H1 (cell line): ENCODE measurements around the gene SLC27A1. TPM values are rescaled to one million over a fixed set of nuclear protein-coding genes. Genes with fewer than 3 reads are reported as not detected.
A peak's percentile ranks its signal among the peaks of the same experiment; 100 is the strongest.

ENCODE experiments used
- CTCF ChIA-PET: fragments of 300-600 bp; sonication (Branson Sonifier 250); formaldehyde crosslinking; loops from one replicate; lab custom pipeline; 2021; ENCODE audit not compliant: partially characterized antibody; lab: Charles Lee
- POLR2A ChIA-PET: fragments of 300-600 bp; sonication (Branson Sonifier 250); formaldehyde crosslinking; loops from one replicate; lab custom pipeline; 2021; ENCODE audit warnings: inconsistent platforms; ENCODE audit not compliant: partially characterized antibody; lab: Charles Lee
- DNase-seq, 2 experiments: peaks; one replicate each; pipeline versions ENCODE4 v3.0.0 to v3.0.0-alpha.2; 2010 to 2022; ENCODE audit warnings: low spot score in 2 of 2, low read depth in 1 of 2, mixed read lengths in 1 of 2
- FAIRE-seq: peaks from 2 replicates; lab custom pipeline; 2011; peaks lifted over from hg19 to GRCh38; lab: Jason Lieb, UNC
- H2AFZ ChIP-seq: 2 replicates; pipeline ENCODE4 v1.8.1; 2012; ENCODE audit warnings: low read length, inconsistent platforms
- H2AK5ac ChIP-seq: 2 replicates; pipeline ENCODE4 v1.6.1; 2013; ENCODE audit warnings: low read depth, low read length
- H2BK120ac ChIP-seq: replicated peaks from 2 replicates; pipeline ENCODE3; 2013; ENCODE audit warnings: low read depth, low read length, inconsistent platforms
- H2BK12ac ChIP-seq: 2 replicates; pipeline ENCODE4 v1.6.1; 2013; ENCODE audit warnings: low read depth, low read length
- H2BK15ac ChIP-seq: 2 replicates; pipeline ENCODE4 v1.6.1; 2013; ENCODE audit warnings: low read length
- H2BK20ac ChIP-seq: 2 replicates; pipeline ENCODE4 v1.6.1; 2013; ENCODE audit warnings: low read length
- H2BK5ac ChIP-seq: 2 replicates; pipeline ENCODE4 v1.6.1; 2013; ENCODE audit warnings: low read depth, low read length
- H3K14ac ChIP-seq: 2 replicates; pipeline ENCODE4 v1.6.1; 2013; ENCODE audit warnings: inconsistent platforms; ENCODE audit not compliant: insufficient read length
- H3K18ac ChIP-seq: 2 replicates; pipeline ENCODE4 v1.6.1; 2013; ENCODE audit warnings: low read length; ENCODE audit errors: extremely low read depth
- H3K23ac ChIP-seq: 2 replicates; pipeline ENCODE4 v1.6.1; 2013; ENCODE audit warnings: inconsistent platforms; ENCODE audit not compliant: insufficient read length
- H3K23me2 ChIP-seq: 2 replicates; pipeline ENCODE4 v1.6.1; 2013; ENCODE audit warnings: low read depth, low read length
- H3K27ac ChIP-seq: 2 replicates; pipeline ENCODE4 v1.6.1; 2011; ENCODE audit warnings: low read depth, low read length, inconsistent platforms
- H3K27me3 ChIP-seq, 4 experiments: replicated peaks in 1 of 4; 1 replicate in 1 of 4; 2 replicates in 3 of 4; pipeline versions ENCODE4 v1.6.1 to v1.8.1; 2011 to 2013; ENCODE audit warnings: low read length in 3 of 4, mild to moderate bottlenecking in 3 of 4, inconsistent platforms in 2 of 4, mixed read lengths in 2 of 4, moderate library complexity in 1 of 4; ENCODE audit not compliant: control insufficient read depth in 3 of 4, insufficient read depth in 3 of 4; ENCODE audit errors: extremely low read depth in 1 of 4
- H3K36me3 ChIP-seq, 4 experiments: 2 replicates each; pipeline versions ENCODE4 v1.6.1 to v1.8.1; 2011 to 2013; ENCODE audit warnings: mild to moderate bottlenecking in 4 of 4, low read length in 3 of 4, moderate library complexity in 2 of 4, control low read depth in 1 of 4, inconsistent platforms in 1 of 4; ENCODE audit not compliant: insufficient read depth in 4 of 4, control insufficient read depth in 2 of 4
- H3K4ac ChIP-seq: replicated peaks from 2 replicates; pipeline ENCODE3; 2013; ENCODE audit warnings: low read length, low read depth, mixed read lengths, inconsistent platforms; ENCODE audit not compliant: insufficient read length
- H3K4me1 ChIP-seq, 4 experiments: replicated peaks in 1 of 4; 1 replicate in 1 of 4; 2 replicates in 3 of 4; pipeline versions ENCODE4 v1.6.1 to v1.8.1; 2011 to 2013; ENCODE audit warnings: low read length in 3 of 4, inconsistent platforms in 2 of 4, mixed read lengths in 1 of 4; ENCODE audit not compliant: insufficient read depth in 4 of 4, control insufficient read depth in 3 of 4
- H3K4me2 ChIP-seq, 2 experiments: 2 replicates each; pipeline versions ENCODE4 v1.6.1 to v1.8.1; 2011 to 2013; ENCODE audit warnings: low read depth in 2 of 2, low read length in 2 of 2, control low read depth in 1 of 2, inconsistent platforms in 1 of 2, mild to moderate bottlenecking in 1 of 2; ENCODE audit not compliant: insufficient read depth in 1 of 2
- H3K4me3 ChIP-seq, 4 experiments: fragments of 200-600, 300-600 bp in 1 of 4; sonication (generic), shearing (Covaris generic), sonication (Bioruptor Twin) in 1 of 4; 2 replicates each; pipeline versions ENCODE4 v1.5.1 to v1.8.1; 2011 to 2016; ENCODE audit warnings: low read length in 4 of 4, low read depth in 3 of 4, control low read depth in 2 of 4, inconsistent platforms in 2 of 4, mild to moderate bottlenecking in 2 of 4, mixed read lengths in 1 of 4, moderate library complexity in 1 of 4; ENCODE audit not compliant: insufficient read depth in 2 of 4; ENCODE audit errors: extremely low read depth in 1 of 4
- H3K56ac ChIP-seq: replicated peaks from 2 replicates; pipeline ENCODE3; 2013; ENCODE audit warnings: low read depth, mild to moderate bottlenecking, mixed read lengths, low read length, inconsistent platforms; ENCODE audit not compliant: insufficient read length
- H3K79me1 ChIP-seq: 2 replicates; pipeline ENCODE4 v1.6.1; 2013; ENCODE audit warnings: low read depth, low read length, control low read depth
- H3K79me2 ChIP-seq, 2 experiments: 2 replicates each; pipeline versions ENCODE4 v1.6.1 to v1.8.1; 2012 to 2013; ENCODE audit warnings: low read length in 2 of 2, mild to moderate bottlenecking in 2 of 2, inconsistent platforms in 1 of 2; ENCODE audit not compliant: insufficient read depth in 2 of 2, control insufficient read depth in 1 of 2
- H3K9ac ChIP-seq, 4 experiments: replicated peaks in 1 of 4; 1 replicate in 1 of 4; 2 replicates in 3 of 4; pipeline versions ENCODE4 v1.6.1 to v1.8.1; 2011 to 2013; ENCODE audit warnings: low read depth in 3 of 4, low read length in 3 of 4, control low read depth in 2 of 4, mild to moderate bottlenecking in 2 of 4, moderate library complexity in 2 of 4, inconsistent platforms in 1 of 4; ENCODE audit errors: extremely low read depth in 1 of 4
- H3K9me3 ChIP-seq, 2 experiments: 2 replicates each; pipeline versions ENCODE4 v1.6.1 to v1.8.1; 2012 to 2013; ENCODE audit warnings: mild to moderate bottlenecking in 2 of 2, moderate library complexity in 2 of 2, control low read depth in 1 of 2, inconsistent platforms in 1 of 2, low read depth in 1 of 2, low read length in 1 of 2, mixed read lengths in 1 of 2; ENCODE audit not compliant: insufficient read depth in 2 of 2
- H4K20me1 ChIP-seq, 2 experiments: replicated peaks in 1 of 2; 2 replicates each; pipeline versions ENCODE3 to v1.8.1; 2011 to 2013; ENCODE audit warnings: inconsistent platforms in 2 of 2, low read length in 2 of 2, mild to moderate bottlenecking in 1 of 2; ENCODE audit not compliant: insufficient read depth in 2 of 2, control insufficient read depth in 1 of 2
- H4K5ac ChIP-seq: 2 replicates; pipeline ENCODE4 v1.6.1; 2013; ENCODE audit warnings: low read length, low read depth, mixed read lengths, inconsistent platforms; ENCODE audit not compliant: insufficient read length
- H4K8ac ChIP-seq: 2 replicates; pipeline ENCODE4 v1.8.0; 2013; ENCODE audit warnings: mild to moderate bottlenecking, moderate library complexity, low read length, inconsistent platforms; ENCODE audit not compliant: insufficient read depth; ENCODE audit errors: extremely low read depth
- H4K91ac ChIP-seq: replicated peaks from 2 replicates; pipeline ENCODE3; 2013; ENCODE audit warnings: low read length, mixed read lengths, inconsistent platforms; ENCODE audit not compliant: insufficient read length
- EP300 ChIP-seq, 2 experiments: IDR thresholded peaks; 1 replicate in 1 of 2; 2 replicates in 1 of 2; pipeline ENCODE4 v1.6.1; 2011 to 2012; ENCODE audit warnings: low read depth in 2 of 2, low read length in 2 of 2, mild to moderate bottlenecking in 2 of 2, borderline replicate concordance in 1 of 2, inconsistent platforms in 1 of 2, moderate library complexity in 1 of 2
- POU5F1 ChIP-seq: IDR thresholded peaks from 2 replicates; pipeline ENCODE4 v1.6.1; 2011; ENCODE audit warnings: low read depth, mild to moderate bottlenecking, low read length, moderate library complexity
- SIRT6 ChIP-seq: IDR thresholded peaks from one replicate; pipeline ENCODE4 v1.7.1; 2012; ENCODE audit warnings: low read length, inconsistent platforms
- SRF ChIP-seq: IDR thresholded peaks from 2 replicates; pipeline ENCODE4 v1.6.1; 2011; ENCODE audit warnings: mild to moderate bottlenecking, low read depth, low read length, moderate library complexity
- WGBS, 2 experiments: shearing (Covaris generic) in 1 of 2; methylation state at CpG; one replicate each; pipeline versions ENCODE4 v1.1.6 to v1.1.7; 2013 to 2015; ENCODE audit warnings: low lambda C conversion rate in 2 of 2, mixed read lengths in 2 of 2, inconsistent platforms in 1 of 2, low coverage in 1 of 2, missing lambda C conversion rate in 1 of 2; ENCODE audit not compliant: insufficient replicate concordance in 2 of 2, insufficient coverage in 1 of 2, insufficient read length in 1 of 2; ENCODE audit errors: extremely low coverage in 1 of 2, missing lambda C conversion rate in 1 of 2; 5-methylcytosine and 5-hydroxymethylcytosine counted together
- polyA plus RNA-seq, 7 experiments: library from polyadenylated mRNA; depleted of rRNA in 3 of 7; stranded (reverse) in 5 of 7; unstranded in 2 of 7; fragments of >200 nt in 5 of 7; fragments of 200-250 nt in 2 of 7; gene quantifications; 1 replicate in 5 of 7; 2 replicates in 1 of 7; 4 replicates in 1 of 7; pipeline versions ENCODE4 v1.2.1 to v1.2.3, GENCODE V29; 2011 to 2013; ENCODE audit warnings: missing spikeins in 2 of 7, mixed read lengths in 2 of 7
- total RNA-seq: library from RNA; stranded (reverse); fragmentation: NEBNext Ultra II Directional; extraction: Animal tissue kit (Norgen Biotek cat#: 25700); gene quantifications from 2 replicates; pipeline ENCODE4 v1.2.1, GENCODE V29; 2021
- TF ChIP-seq, protein P1 (sequence below): IDR thresholded peaks from 2 replicates; pipeline ENCODE4 v1.6.1; 2012; ENCODE audit warnings: low read length, inconsistent platforms

Gene SLC27A1
- total and polyA plus RNA-seq, 2 of the 8 experiments (the other 6 are each of a cell fraction or from before 2014, with no cell fraction given) = 7.5 to 9.1 TPM

DNA sequence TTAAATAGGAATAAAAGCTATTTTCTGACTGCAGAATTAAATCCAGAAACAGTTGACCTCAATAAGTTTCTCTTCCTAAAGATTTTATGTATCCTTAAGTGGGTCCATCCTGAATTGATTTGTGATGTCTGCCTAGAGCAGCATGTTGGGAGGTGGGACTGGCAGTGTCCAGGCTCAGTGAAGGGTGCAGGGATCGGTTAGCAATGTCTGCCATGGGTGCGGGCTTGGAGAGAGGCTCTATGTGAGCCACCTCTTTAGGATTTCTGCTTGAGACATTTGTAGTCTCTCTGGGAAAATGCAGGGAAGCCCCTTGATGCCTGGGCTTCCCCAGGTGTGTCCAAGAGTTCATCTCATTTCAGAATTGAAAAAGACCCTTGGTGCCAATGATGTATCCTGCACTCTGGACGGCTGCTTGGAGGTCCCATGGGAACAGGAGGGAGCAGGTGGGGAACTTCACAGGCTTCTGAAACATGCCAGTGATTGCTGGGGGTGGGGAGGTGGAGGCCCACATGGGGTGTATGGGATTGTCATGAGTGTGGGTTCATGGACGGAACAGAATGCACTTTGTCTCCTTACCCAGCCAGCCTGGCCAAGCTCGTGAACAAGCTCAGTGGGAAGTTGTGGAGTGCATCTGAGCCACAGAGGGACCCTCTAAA lies 78.9 kb downstream of the SLC27A1 start:
- POLR2A ChIA-PET = no interaction called here
- WGBS, 2 experiments = 74% methylated on average over 5 of the region's 5 CpGs; no CpG with 5 or more reads in 1 of the 2 experiments
- H3K14ac ChIP-seq = no peak overlapping the region
- H3K23ac ChIP-seq = no peak overlapping the region
- FAIRE-seq (no peak), DNase-seq (no peak)
- H2BK120ac ChIP-seq = no peak overlapping the region
- H2BK5ac ChIP-seq = no peak overlapping the region
- no peak overlapping the region for H2BK15ac ChIP-seq
- H3K4me1 ChIP-seq = no peaks in the 10 kb centered on the region; a peak in 1 of 7 replicates
- no peak overlapping the region for H2BK20ac ChIP-seq
- H3K56ac ChIP-seq = no peak overlapping the region
- no peak overlapping the region for H4K8ac ChIP-seq
- H3K4ac ChIP-seq = no peak overlapping the region
- H3K27me3 ChIP-seq = no peaks in the 10 kb centered on the region
- no peak overlapping the region for H2BK12ac ChIP-seq
- no peak overlapping the region for H3K18ac ChIP-seq
- no peak overlapping the region for H3K4me3 ChIP-seq
- no peak overlapping the region for H4K5ac ChIP-seq
- no peak overlapping the region for H2AFZ ChIP-seq
- no peaks in the 10 kb centered on the region for H3K23me2 ChIP-seq
- no peaks in the 10 kb centered on the region for H3K9me3 ChIP-seq
- no peak overlapping the region for H2AK5ac ChIP-seq
- H3K79me1 ChIP-seq = no peaks in the 10 kb centered on the region
- H4K20me1 ChIP-seq = peaks cover 0 to 2% of the 10 kb centered on the region in 2 experiments
- no peak overlapping the region for H3K4me2 ChIP-seq
- no peak overlapping the region for H3K27ac ChIP-seq
- H4K91ac ChIP-seq = no peak overlapping the region
- no peaks in the 10 kb centered on the region for H3K36me3 ChIP-seq
- no peaks in the 10 kb centered on the region for H3K79me2 ChIP-seq
- CTCF ChIA-PET = interaction anchor here (0.6 to 3.2 kb wide), 5 partner anchors 13 to 217 kb away, joined by 3 to 12 read pairs (median 3); no protein-coding TSS in a partner anchor
- H3K9ac ChIP-seq = no peak overlapping the region
- TF ChIP-seq EP300 (IDR thresholded peaks at IDR 0.05; ENCODE audit: borderline replicate concordance in 1 of 2, low read depth in 2 of 2, low read length in 2 of 2) = no peak
- no peak for TF ChIP-seq SIRT6
- 0 out of 2 replicates have a peak, but pooled peaks have one; percentile 28 for TF ChIP-seq SRF
- TF ChIP-seq, protein P1, sequence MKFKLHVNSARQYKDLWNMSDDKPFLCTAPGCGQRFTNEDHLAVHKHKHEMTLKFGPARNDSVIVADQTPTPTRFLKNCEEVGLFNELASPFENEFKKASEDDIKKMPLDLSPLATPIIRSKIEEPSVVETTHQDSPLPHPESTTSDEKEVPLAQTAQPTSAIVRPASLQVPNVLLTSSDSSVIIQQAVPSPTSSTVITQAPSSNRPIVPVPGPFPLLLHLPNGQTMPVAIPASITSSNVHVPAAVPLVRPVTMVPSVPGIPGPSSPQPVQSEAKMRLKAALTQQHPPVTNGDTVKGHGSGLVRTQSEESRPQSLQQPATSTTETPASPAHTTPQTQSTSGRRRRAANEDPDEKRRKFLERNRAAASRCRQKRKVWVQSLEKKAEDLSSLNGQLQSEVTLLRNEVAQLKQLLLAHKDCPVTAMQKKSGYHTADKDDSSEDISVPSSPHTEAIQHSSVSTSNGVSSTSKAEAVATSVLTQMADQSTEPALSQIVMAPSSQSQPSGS = no peak
- TF ChIP-seq POU5F1 = no peak
